ENCODE results near the gene SNAP25.

- no peak for TF ChIP-seq CTCF (IDR thresholded peaks at IDR 0.05; ENCODE audit: insufficient read depth, low read length)
- TF ChIP-seq POLR2AphosphoS5 (IDR thresholded peaks at IDR 0.05; ENCODE audit: low read depth) = no peak
- TF ChIP-seq, protein P1, sequence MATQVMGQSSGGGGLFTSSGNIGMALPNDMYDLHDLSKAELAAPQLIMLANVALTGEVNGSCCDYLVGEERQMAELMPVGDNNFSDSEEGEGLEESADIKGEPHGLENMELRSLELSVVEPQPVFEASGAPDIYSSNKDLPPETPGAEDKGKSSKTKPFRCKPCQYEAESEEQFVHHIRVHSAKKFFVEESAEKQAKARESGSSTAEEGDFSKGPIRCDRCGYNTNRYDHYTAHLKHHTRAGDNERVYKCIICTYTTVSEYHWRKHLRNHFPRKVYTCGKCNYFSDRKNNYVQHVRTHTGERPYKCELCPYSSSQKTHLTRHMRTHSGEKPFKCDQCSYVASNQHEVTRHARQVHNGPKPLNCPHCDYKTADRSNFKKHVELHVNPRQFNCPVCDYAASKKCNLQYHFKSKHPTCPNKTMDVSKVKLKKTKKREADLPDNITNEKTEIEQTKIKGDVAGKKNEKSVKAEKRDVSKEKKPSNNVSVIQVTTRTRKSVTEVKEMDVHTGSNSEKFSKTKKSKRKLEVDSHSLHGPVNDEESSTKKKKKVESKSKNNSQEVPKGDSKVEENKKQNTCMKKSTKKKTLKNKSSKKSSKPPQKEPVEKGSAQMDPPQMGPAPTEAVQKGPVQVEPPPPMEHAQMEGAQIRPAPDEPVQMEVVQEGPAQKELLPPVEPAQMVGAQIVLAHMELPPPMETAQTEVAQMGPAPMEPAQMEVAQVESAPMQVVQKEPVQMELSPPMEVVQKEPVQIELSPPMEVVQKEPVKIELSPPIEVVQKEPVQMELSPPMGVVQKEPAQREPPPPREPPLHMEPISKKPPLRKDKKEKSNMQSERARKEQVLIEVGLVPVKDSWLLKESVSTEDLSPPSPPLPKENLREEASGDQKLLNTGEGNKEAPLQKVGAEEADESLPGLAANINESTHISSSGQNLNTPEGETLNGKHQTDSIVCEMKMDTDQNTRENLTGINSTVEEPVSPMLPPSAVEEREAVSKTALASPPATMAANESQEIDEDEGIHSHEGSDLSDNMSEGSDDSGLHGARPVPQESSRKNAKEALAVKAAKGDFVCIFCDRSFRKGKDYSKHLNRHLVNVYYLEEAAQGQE (IDR thresholded peaks at IDR 0.05; ENCODE audit: insufficient replicate concordance, low read depth) = no peak
- no peak for TF ChIP-seq SPI1 (IDR thresholded peaks at IDR 0.05; ENCODE audit: borderline replicate concordance, low read depth)
Measured at GRCh38 chr20:10239954-10240353, 21.3 kb downstream of the SNAP25 start.

All from HL-60 (cell line).